Activated T-helper 9 cell treated with anti-CD3 and anti-CD28 coated beads, Interleukin-2, amount 50 U/mL, for 16 hours (primary cell): Measurements from ENCODE around the gene LRP11.
"Not testable (repeated sequence)": the region's sequence is repeated elsewhere in the genome, so short reads cannot be mapped to it uniquely, and the experiment has no call there.

Experiments used
- DNase-seq: peaks from one replicate; pipeline ENCODE4 v3.0.0-alpha.2; 2020; ENCODE audit warnings: low read depth

The LRP11 gene, protein sequence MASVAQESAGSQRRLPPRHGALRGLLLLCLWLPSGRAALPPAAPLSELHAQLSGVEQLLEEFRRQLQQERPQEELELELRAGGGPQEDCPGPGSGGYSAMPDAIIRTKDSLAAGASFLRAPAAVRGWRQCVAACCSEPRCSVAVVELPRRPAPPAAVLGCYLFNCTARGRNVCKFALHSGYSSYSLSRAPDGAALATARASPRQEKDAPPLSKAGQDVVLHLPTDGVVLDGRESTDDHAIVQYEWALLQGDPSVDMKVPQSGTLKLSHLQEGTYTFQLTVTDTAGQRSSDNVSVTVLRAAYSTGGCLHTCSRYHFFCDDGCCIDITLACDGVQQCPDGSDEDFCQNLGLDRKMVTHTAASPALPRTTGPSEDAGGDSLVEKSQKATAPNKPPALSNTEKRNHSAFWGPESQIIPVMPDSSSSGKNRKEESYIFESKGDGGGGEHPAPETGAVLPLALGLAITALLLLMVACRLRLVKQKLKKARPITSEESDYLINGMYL

GRCh38 chr6:149863698-149864577 is at the start of gene LRP11:
LRP11 (minus strand) TSS chr6:149864359; CDS start chr6:149864020, 339 bp downstream.
- DNase-seq = peak; percentile 80

- no peak for DNase-seq
These were observed 49.5 kb upstream of the LRP11 start for GRCh38 chr6:149913540-149914240.

GRCh38 chr6:149913085-149913484 is 48.9 kb upstream of the LRP11 start:
- DNase-seq = no peak

DNA sequence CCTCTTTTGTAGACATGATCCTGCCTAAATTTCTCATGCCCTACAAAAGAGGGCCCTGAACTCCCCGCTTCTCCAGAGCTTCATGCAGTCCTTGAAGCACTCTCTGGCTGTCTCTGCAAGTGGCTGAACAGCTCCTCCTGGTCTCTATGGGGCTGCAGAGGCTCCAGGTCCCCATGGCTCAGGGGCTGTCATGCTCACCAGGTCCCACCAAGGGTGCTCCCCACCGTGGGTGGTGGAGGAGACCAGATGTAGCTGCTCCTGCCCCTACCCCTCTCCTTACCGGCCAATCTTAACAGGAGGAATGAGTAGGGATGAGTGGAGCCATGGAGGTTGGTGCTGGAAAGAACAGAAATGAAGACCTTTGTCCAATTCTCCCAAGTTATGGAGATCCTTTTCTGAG is 48.5 kb upstream of the LRP11 start:
- DNase-seq = not testable (repeated sequence)

DNA sequence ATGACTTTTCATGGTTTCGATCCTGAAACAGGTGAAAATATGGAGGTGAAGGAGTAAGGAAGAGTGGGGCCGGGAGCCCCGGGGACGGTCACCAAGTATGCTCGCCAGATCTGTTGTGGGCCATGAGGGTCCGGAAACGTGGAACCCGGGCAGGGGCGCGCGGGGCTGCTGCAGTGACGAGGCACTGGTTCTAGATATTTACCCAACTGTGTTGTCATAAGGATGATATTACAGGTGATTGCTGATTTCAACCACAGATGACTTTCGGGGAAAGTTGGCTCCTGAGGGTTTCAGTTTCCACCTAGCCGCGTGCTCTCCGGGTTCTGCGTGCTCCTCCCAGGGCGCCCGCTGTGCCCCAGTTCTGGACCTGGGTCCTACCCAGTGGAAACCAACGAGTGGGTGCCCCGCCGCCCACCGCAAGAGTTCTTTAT is 46.6 kb upstream of the LRP11 start:
- no peak for DNase-seq

DNA sequence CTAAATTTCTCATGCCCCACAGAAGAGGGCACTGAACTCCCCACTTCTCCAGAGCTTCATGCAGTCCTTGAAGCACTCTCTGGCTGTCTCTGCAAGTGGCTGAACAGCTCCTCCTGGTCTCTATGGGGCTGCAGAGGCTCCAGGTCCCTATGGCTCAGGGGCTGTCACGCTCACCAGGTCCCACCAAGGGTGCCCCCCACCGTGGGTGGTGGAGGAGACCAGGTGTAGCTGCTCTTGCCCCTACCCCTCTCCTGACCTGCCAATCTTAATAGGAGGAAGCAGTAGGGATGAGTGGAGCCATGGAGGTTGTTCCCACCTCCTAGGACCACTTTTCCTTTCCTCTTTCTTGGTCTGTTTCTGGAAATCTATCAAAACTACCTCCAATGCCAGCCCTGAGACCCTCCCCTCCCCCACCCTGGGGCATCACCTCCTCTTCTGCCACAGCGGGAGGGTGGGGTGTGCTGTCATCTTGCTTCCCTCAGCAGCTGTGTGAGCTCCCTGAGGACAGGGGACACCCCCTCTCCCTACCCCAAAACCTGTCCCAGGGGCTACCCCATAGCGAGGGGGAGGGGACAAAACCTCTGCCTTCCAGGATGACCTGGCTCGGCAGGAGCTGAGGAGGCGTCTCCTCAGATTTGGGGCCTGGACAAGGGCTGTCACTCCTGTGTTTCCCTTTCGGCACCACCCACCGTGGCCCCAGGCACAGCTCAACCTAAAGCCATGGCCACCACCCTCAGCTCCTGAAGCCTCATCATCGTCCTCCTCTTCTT is 45.7 kb upstream of the LRP11 start:
- DNase-seq = no peak

DNA sequence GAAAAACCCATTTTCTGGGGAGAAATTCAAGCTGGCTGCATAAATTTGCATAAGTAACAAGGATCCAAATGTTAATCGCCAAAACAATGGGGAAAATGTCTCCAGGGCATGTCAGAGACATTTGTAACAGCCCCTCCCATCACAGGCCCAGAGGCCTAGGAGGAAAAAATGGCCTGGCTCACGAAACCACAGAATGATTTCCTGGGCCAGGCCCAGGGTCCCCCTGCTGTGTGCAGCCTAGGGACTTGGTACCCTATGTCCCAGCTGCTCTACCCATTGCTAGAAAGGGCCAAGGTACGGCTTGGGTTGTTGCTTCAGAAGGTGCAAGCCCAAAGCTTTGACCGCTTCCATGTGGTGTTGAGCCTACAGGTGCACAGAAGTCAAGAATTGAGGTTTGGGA is 44.3 kb upstream of the LRP11 start:
- DNase-seq = not testable (repeated sequence)

DNA sequence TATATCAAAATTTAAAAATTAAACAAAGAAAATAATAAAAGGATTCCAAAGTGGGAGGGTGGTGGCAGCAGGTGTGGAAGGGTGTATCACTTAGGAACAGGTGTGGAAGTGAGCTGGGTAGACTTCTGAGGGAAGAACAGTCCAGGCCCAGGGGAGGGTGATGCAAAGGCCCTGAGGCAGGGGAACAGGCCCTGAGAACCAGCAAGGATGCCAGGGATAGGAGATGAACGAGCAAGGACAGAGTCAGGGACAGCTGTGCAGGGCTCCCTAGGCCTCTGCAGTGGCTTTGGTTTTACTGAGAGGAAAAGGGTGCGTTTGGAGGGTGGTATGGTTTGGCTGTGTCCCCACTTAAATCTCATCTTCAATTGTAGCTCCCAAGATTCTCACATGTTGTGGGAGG is 43.2 kb upstream of the LRP11 start:
- DNase-seq = no peak

DNA sequence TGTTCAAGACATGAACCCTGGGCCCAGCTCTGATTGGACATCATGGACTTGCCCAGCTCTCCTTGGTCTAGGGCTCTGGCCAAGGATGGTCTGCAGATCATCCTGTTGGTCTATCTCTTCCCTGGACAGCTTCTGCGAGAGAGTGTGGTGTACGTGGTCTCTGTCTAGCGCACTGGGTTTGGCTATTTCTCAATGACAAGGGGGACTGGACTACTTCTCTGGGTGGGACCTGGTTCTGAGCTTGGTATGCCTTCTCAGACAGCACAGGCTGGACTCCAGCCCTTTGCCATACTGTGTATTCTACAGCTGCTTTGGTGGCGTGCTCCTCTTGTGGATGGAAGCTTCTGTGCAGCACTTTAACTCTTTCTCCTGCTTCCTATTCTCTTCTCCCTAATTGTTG is 42.2 kb upstream of the LRP11 start:
- no peak for DNase-seq

DNA sequence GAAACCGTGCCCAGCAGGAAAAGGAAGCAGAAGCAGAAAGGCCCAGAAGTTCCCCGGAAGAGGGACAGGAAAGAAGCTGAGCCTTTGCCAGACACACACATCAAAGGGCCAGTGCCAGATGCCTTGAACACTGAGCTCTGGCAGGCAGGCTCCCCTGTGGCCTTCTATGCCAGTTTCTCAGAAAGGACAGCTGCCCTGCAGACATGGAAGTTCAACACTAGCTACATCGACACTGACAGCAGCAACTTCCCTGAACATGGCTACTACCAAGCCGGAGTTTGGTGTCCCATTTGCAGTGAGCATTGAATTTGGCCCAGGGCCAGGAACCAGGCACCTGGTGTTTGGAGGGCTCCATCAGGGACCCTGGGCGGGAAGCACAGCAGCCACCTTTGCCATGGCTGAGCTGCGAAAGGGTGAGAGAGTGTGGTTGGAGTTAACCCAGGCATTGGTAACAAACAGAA is 41.8 kb upstream of the LRP11 start:
- no peak for DNase-seq

- no peak for DNase-seq
These were observed 41.3 kb upstream of the LRP11 start for GRCh38 chr6:149905371-149905910.

GRCh38 chr6:149904661-149905370 is 40.7 kb upstream of the LRP11 start:
- DNase-seq = no peak

DNA sequence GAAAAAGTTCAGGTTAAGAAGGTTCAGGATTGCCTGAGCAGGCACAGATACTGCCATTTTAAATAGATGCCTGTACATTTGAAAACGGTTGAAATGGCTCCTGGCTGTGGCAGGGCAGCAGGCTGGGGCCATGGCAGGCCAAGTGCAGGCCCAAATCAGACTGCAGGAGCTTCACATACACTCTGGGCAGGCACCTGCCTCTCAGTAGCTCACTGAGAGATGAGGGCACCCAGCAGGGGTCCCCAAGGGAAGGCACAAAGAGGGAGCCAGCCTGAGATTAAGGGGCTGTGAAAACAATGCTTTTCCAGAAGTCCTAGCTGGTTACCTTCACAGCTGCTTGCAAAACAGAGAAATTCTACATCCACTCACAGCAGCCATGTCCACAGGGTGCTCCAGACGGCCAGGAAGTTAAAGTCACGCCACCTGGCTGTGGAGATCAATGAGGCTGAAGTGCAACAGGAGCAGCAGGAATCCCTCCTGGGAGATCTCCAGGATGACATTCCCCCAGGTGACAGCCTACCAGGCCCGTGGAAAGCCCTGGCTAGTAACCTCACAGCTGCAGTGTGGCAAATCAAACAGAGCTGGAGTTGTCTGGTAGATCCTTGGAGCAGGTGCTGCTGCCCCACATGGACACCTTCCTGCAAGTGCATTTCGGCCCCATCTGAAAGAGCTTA is 39.9 kb upstream of the LRP11 start:
- no peak for DNase-seq

DNA sequence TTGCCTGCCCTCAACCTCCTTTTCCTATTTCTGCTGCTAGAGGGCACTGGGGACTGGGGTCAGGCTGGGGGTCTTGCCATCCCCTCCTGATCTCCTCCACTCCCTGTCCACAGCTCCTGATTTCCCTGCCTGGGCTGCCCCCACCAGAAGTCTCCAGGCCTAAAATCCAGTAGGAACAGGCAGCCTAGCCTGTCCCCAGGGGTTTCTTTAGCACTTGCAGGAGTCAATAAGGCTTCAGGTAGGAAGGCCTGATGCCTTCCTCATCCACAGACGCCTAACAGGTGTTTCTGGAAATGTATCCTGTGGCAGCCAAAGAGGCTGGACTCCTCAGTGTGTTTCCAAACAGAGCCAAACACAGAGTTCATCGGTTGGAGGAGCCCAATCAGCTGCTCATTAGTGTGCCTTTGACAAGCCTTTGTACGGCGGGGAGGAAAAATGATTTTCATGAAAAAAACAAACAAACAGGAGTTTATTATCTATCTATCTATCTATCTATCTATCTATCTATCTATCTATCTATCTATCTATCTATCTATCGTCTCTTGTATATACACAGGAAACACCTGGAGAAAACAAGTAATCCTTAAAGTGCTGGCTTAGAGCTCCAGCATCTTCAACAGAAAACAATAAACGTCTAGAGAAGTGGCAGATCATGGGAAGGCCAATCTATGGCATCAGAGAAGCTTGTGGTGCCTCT is 37.4 kb upstream of the LRP11 start:
- no peak for DNase-seq

- DNase-seq = no peak
These were observed 36.7 kb upstream of the LRP11 start for GRCh38 chr6:149900620-149901443.

- DNase-seq = no peak
These were observed 35.9 kb upstream of the LRP11 start for GRCh38 chr6:149899926-149900619.

DNA sequence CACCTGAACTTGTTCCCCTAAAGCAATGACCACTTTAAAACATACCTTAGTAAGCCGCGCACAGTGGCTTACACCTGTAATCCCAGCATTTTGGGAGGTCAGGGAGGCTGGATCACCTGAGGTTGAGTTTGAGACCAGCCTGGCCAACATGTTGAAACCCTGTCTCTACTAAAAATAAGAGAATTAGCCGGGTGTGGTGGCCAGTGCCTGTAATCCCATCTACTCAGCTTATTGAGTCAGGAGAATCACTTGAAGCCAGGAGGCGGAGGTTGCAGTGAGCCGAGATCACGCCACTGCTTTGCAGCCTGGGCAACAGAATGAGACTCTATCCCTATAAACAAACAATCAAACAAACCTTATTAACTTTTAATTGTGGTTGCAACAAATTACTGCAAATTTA is 35.3 kb upstream of the LRP11 start:
- DNase-seq = no peak

DNA sequence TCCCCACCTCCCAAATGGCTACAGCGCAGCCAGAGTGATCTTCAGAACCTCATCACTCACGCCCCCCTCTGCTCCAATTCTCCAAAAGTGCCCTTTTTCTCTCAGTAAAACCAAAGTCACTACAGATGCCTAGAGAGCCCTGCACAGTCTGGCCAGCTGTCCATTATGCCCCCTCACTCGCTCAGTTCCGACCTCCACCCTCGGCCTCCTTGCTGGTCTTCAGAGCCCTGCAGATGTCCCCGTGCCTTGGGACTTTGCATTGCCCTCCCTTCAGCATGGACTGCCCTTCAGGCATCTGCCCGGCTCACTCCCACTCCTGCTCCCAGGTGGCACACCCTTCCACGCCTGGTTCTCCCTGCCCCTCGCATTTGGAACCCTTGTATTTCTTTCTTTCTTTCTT is 34.8 kb upstream of the LRP11 start:
- DNase-seq = no peak
